Fibroblast of mammary gland (primary cell): ENCODE results near the gene CLINT1.

Experiments used
- DNase-seq: peaks from one replicate; pipeline ENCODE4 v3.0.0-alpha.2; 2010; ENCODE audit warnings: low read depth
- H3K4me3 ChIP-seq: 2 replicates; pipeline ENCODE4 v1.5.1; 2011; ENCODE audit warnings: low read depth, mild to moderate bottlenecking, low read length, moderate library complexity; ENCODE audit not compliant: control insufficient read depth
- CTCF ChIP-seq: conservative IDR thresholded peaks from 2 replicates; pipeline ENCODE4 v1.5.1; 2011; ENCODE audit warnings: low read depth, low read length, inconsistent platforms; ENCODE audit not compliant: control insufficient read depth, insufficient read depth

The CLINT1 gene

DNA sequence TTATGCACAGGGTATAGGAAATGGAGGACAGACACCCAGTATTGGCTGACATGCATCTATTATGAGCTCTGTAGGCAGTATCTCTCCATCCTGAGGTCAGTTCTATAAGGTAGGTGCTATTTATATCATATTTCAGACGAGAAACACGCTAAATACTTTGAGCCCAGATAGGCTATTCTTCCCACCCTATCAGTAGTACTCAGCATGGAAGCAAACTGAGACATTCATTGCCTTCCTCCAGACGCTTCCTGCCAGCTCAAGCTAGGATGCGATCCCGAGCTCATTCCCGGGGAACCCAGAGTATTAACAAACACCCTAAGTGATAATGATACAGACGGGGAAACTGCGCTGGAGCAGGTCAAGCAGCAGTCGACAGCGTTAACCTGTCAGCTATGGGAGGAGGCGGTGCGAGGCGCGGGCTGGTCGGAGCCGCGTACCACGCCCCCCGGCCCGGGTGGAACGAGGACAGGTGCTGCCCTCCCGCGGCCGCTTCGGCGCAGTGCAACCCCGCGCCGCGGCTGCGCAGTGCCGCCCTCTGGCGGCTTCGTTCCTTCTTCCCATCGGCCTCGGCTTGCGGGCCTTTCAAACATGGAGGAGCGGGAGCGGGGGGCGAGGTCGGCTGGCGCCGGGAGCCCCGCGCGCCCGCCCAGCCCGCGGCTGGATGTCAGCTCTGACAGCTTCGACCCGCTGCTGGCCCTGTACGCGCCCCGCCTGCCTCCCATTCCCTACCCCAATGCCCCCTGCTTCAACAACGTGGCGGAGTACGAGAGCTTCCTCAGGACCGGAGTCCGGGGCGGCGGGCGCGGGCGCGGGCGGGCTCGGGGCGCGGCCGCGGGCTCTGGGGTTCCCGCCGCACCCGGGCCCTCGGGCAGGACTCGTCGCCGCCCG lies 115.5 kb downstream of the CLINT1 start, which contains the start of gene LSM11:
Gene LSM11 (plus strand): TSS at position 550 of the 888 bp plus-strand sequence. CDS start 39 bp downstream, at position 589.
- DNase-seq = peak; percentile 72
- peak within 1 kb of the TSS; percentile 70 for H3K4me3 ChIP-seq
- TF ChIP-seq CTCF = peak; percentile 64

- DNase-seq = no peak
- TF ChIP-seq CTCF = no peak
- H3K4me3 ChIP-seq = no peak overlapping the region
These were observed 117.8 kb downstream of the CLINT1 start for GRCh38 chr5:157741131-157741530.

DNA sequence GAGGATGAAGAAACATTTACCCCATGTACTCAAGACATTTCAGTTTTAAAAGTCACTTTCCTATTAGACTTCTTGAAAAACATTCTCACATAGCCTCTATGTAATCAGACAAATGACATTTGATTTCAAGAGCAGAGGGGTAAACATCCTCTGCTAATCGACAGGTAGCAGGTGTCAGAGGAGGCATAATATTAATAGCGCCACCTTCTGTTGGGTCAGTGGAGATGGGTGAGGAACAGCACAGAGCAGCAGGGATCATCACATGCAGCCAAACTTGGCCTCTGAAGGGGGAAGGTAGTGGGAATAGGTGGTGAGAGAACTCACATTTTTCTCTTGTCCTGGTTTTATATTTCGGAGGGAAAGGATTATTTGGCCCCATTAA lies 118.7 kb downstream of the CLINT1 start:
- peak; percentile 57 for TF ChIP-seq CTCF
- no peak overlapping the region for H3K4me3 ChIP-seq
- no peak for DNase-seq

GRCh38 chr5:157739388-157740228 lies 119.3 kb downstream of the CLINT1 start:
- no peak for TF ChIP-seq CTCF
- no peak for DNase-seq

DNA sequence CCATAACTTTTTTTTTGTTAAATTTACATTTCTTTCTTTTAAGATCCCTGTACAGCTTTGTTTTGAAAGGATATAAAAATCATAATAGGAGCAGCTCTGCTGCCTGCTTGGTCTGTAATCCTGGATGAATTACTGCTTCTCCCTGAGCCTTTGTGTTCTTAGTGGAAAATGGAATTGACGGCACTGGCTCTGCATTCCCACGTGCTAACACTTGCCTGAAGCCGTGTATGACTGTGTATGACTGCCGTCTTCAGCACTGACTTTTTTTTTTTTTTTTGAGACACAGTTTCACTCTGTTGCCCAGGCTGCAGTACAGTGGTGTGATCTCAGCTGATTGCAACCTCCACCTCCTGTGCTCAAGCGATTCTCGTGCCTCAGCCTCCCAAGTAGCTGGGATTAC lies 123.0 kb downstream of the CLINT1 start:
- H3K4me3 ChIP-seq = no peak overlapping the region
- no peak for TF ChIP-seq CTCF
- DNase-seq = no peak

More at GRCh38 chr5:157739388-157740228, 119.3 kb downstream of the CLINT1 start:
- H3K4me3 ChIP-seq = no peak overlapping the region
